ENCODE data around the gene FAM161A. TPM values are rescaled to one million over a fixed set of nuclear protein-coding genes. Genes with fewer than 3 reads are reported as not detected.

Gene FAM161A
- total RNA-seq, 2 donors from 2014 or later, result 15.1 to 19.0 TPM

DNA sequence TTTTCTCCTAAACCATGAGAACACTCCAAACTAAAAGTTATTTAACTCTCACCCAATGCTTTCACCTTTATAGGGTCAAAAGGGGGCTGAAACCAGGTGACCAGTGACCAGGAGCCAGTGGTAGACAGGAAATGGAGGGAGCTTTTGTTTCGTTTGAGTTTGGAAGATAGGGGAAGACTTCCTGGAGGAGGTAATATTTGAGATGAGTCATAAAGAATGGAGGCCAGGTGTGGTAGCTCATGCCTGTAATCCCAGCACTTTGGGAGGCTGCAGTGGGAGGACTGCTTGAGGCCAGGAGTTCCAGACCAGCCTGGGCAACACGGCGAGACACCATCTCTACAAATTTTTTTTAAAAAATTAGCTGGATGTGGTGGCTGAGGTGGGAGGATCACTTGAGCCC is 8.5 kb downstream of the FAM161A start:
- no peak overlapping the region for H3K4me3 ChIP-seq (ENCODE audit: low read length)
- peaks cover 13% of the 10 kb centered on the region for H3K36me3 ChIP-seq (ENCODE audit: control insufficient read depth, insufficient read depth, low read length)
- Mint-ChIP-seq H3K4me1 (peaks cover 5% of the 10 kb centered on the region), H3K36me3 (ENCODE audit: low read depth) (peaks cover 16% of the 10 kb centered on the region), H3K27ac (no peak overlapping the region), H3K4me3 (no peak overlapping the region), H3K9me3 (no peaks in the 10 kb centered on the region), H3K27me3 (ENCODE audit: insufficient read depth) (no peaks in the 10 kb centered on the region)
- peaks cover 6% of the 10 kb centered on the region for H3K4me1 ChIP-seq (ENCODE audit: control insufficient read depth, insufficient read depth, low read length)
- 80 to 93% methylated on average over 1 to 3 of the region's 3 CpGs for WGBS, 2 experiments (ENCODE audit: insufficient coverage in 1 of 2, insufficient read length in 1 of 2)
- DNase-seq, result no peak
- H3K27me3 ChIP-seq (ENCODE audit: control insufficient read depth, insufficient read depth, low read length, poor library complexity, severe bottlenecking), result no peaks in the 10 kb centered on the region
- TF ChIP-seq CTCF (conservative IDR thresholded peaks at IDR 0.05), result no peak
- H3K27ac ChIP-seq (ENCODE audit: low read depth, low read length), result no peak overlapping the region
- H3K9ac ChIP-seq (ENCODE audit: extremely low read depth, low read length, poor library complexity, severe bottlenecking), result no peak overlapping the region
- no peaks in the 10 kb centered on the region for H3K9me3 ChIP-seq (ENCODE audit: control insufficient read depth, low read length)

DNA sequence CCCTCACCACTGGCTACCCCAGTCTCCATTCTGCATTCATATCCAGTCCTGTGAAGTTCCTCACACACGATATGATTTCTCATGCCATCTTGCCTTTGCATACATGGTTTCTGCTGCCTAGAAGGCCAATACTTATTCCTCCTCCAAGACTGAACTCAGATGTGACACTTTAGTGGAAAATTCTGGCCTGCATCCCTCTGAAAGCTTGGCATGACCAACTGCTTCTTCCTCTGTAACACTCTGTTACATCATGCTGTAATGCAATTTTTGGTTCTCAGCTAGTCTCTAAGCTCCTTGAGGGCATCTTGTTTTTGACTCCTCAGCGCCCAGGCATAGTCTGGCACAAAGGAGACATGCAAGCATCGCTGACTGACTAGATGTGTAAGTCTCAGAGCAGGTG is 12.6 kb downstream of the FAM161A start:
- no peaks in the 10 kb centered on the region for H3K4me1 ChIP-seq (ENCODE audit: control insufficient read depth, insufficient read depth, low read length)
- Mint-ChIP-seq H3K4me3 (no peak overlapping the region), H3K36me3 (ENCODE audit: low read depth) (peaks cover 22% of the 10 kb centered on the region), H3K27ac (no peak overlapping the region), H3K9me3 (no peaks in the 10 kb centered on the region), H3K27me3 (ENCODE audit: insufficient read depth) (no peaks in the 10 kb centered on the region), H3K4me1 (peaks cover 5% of the 10 kb centered on the region)
- H3K36me3 ChIP-seq (ENCODE audit: control insufficient read depth, insufficient read depth, low read length), result peaks cover 24% of the 10 kb centered on the region
- no peak overlapping the region for H3K27ac ChIP-seq (ENCODE audit: low read depth, low read length)
- no peak overlapping the region for H3K4me3 ChIP-seq (ENCODE audit: low read length)
- H3K27me3 ChIP-seq (ENCODE audit: control insufficient read depth, insufficient read depth, low read length, poor library complexity, severe bottlenecking), result no peaks in the 10 kb centered on the region
- WGBS, 2 experiments (ENCODE audit: insufficient coverage in 1 of 2, insufficient read length in 1 of 2), result 90 to 95% methylated on average over 3 of the region's 3 CpGs
- no peak for DNase-seq
- TF ChIP-seq CTCF (conservative IDR thresholded peaks at IDR 0.05), result no peak
- no peak overlapping the region for H3K9ac ChIP-seq (ENCODE audit: extremely low read depth, low read length, poor library complexity, severe bottlenecking)
- no peaks in the 10 kb centered on the region for H3K9me3 ChIP-seq (ENCODE audit: control insufficient read depth, low read length)

DNA sequence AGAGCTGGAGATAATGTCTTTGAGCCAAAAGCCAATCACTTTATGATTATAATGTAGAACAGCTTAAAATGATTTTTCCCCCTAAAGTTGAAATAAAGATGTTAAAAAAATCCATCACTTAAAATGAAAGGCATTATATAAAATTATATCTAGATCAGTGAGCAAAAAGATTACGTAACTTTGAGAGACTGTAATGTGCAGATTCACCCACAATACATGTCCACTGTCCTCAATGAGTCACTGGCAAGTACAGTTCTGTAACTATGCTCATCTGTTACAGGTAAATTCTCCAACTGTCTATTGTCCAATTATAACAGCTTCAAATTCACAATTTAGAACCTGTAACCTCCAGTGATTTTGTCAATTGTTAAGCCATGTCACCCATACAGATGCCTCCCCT is 19.0 kb downstream of the FAM161A start:
- H3K9ac ChIP-seq (ENCODE audit: extremely low read depth, low read length, poor library complexity, severe bottlenecking), result no peak overlapping the region
- Mint-ChIP-seq H3K27ac (no peak overlapping the region), H3K4me3 (no peak overlapping the region), H3K36me3 (ENCODE audit: low read depth) (peaks cover 33% of the 10 kb centered on the region), H3K4me1 (peaks cover 2% of the 10 kb centered on the region), H3K9me3 (no peaks in the 10 kb centered on the region), H3K27me3 (ENCODE audit: insufficient read depth) (no peaks in the 10 kb centered on the region)
- H3K36me3 ChIP-seq (ENCODE audit: control insufficient read depth, insufficient read depth, low read length), result peaks cover 35% of the 10 kb centered on the region
- no peaks in the 10 kb centered on the region for H3K27me3 ChIP-seq (ENCODE audit: control insufficient read depth, insufficient read depth, low read length, poor library complexity, severe bottlenecking)
- no peak overlapping the region for H3K27ac ChIP-seq (ENCODE audit: low read depth, low read length)
- 100% methylated on average over 1 of the region's 1 CpG for WGBS, 2 experiments (ENCODE audit: insufficient coverage in 1 of 2, insufficient read length in 1 of 2)
- DNase-seq, result no peak
- no peaks in the 10 kb centered on the region for H3K4me1 ChIP-seq (ENCODE audit: control insufficient read depth, insufficient read depth, low read length)
- peaks cover 5% of the 10 kb centered on the region for H3K9me3 ChIP-seq (ENCODE audit: control insufficient read depth, low read length)
- no peak overlapping the region for H3K4me3 ChIP-seq (ENCODE audit: low read length)
- no peak for TF ChIP-seq CTCF (conservative IDR thresholded peaks at IDR 0.05)

Data from endodermal cell (in vitro differentiated cells).